Fibroblast of lung (primary cell): ENCODE data around the gene ACE. TPM values are rescaled to one million over a fixed set of nuclear protein-coding genes. Genes with fewer than 3 reads are reported as not detected.
A peak's percentile ranks its signal among the peaks of the same experiment; 100 is the strongest.

Source experiments
- DNase-seq, 2 donors: peaks; one replicate each; pipeline versions ENCODE4 v3.0.0 to v3.0.0-alpha.2; 2010; ENCODE audit warnings: low read depth in 2 of 2
- H2AFZ ChIP-seq: 2 replicates; pipeline ENCODE4 v1.5.1; 2012; ENCODE audit warnings: low read length, control low read depth, inconsistent platforms
- H3K27ac ChIP-seq: 2 replicates; pipeline ENCODE4 v1.5.1; 2011; ENCODE audit warnings: low read length, control low read depth; ENCODE audit not compliant: insufficient read depth
- H3K27me3 ChIP-seq: 2 replicates; pipeline ENCODE4 v1.5.1; 2011; ENCODE audit warnings: mild to moderate bottlenecking, low read length; ENCODE audit not compliant: control insufficient read depth, insufficient read depth
- H3K36me3 ChIP-seq: 2 replicates; pipeline ENCODE4 v1.5.1; 2011; ENCODE audit warnings: low read length; ENCODE audit not compliant: control insufficient read depth, insufficient read depth
- H3K4me1 ChIP-seq: 2 replicates; pipeline ENCODE4 v1.5.1; 2011; ENCODE audit warnings: low read length; ENCODE audit not compliant: control insufficient read depth, insufficient read depth; ENCODE audit errors: extremely low read depth
- H3K4me2 ChIP-seq: 2 replicates; pipeline ENCODE4 v1.5.1; 2011; ENCODE audit warnings: low read length, control low read depth; ENCODE audit not compliant: insufficient read depth; ENCODE audit errors: extremely low read depth
- H3K4me3 ChIP-seq, 4 experiments: fragments of 200-600 bp in 1 of 4; sonication (generic) in 1 of 4; replicated peaks in 1 of 4; 2 replicates each; pipeline ENCODE4 v1.5.1; 2011 to 2016; ENCODE audit warnings: low read length in 4 of 4, low read depth in 3 of 4, mild to moderate bottlenecking in 3 of 4, control low read depth in 2 of 4, inconsistent platforms in 1 of 4, mixed read lengths in 1 of 4; ENCODE audit not compliant: insufficient read depth in 1 of 4; ENCODE audit errors: control extremely low read depth in 1 of 4
- H3K79me2 ChIP-seq: 2 replicates; pipeline ENCODE4 v1.5.1; 2012; ENCODE audit warnings: mild to moderate bottlenecking, low read length, inconsistent platforms; ENCODE audit not compliant: control insufficient read depth, insufficient read depth
- H3K9ac ChIP-seq: 2 replicates; pipeline ENCODE4 v1.5.1; 2011; ENCODE audit warnings: mild to moderate bottlenecking, low read length, control low read depth; ENCODE audit not compliant: insufficient read depth
- H3K9me3 ChIP-seq: 2 replicates; pipeline ENCODE4 v1.5.1; 2012; ENCODE audit warnings: low read depth, low read length; ENCODE audit not compliant: control insufficient read depth, insufficient read depth
- H4K20me1 ChIP-seq: 2 replicates; pipeline ENCODE4 v1.5.1; 2011; ENCODE audit warnings: low read length; ENCODE audit not compliant: control insufficient read depth, insufficient read depth; ENCODE audit errors: extremely low read depth
- CTCF ChIP-seq, 2 donors: IDR thresholded peaks in 1 of 2; conservative IDR thresholded peaks in 1 of 2; 1 replicate in 1 of 2; 2 replicates in 1 of 2; pipeline ENCODE4 v1.5.1; 2011 to 2012; ENCODE audit warnings: low read length in 2 of 2, control low read depth in 1 of 2, inconsistent platforms in 1 of 2, low read depth in 1 of 2, mild to moderate bottlenecking in 1 of 2
- EZH2 ChIP-seq: IDR thresholded peaks from 2 replicates; pipeline ENCODE4 v1.5.1; 2012; ENCODE audit warnings: low read length, control low read depth, mild to moderate bottlenecking; ENCODE audit errors: missing control alignments
- polyA plus RNA-seq, 2 donors: library from polyadenylated mRNA; depleted of rRNA in 1 of 2; stranded (reverse) in 1 of 2; unstranded in 1 of 2; fragments of >200 nt; gene quantifications; 2 replicates each; pipeline ENCODE4 v1.2.1, GENCODE V29; 2011 to 2012; ENCODE audit warnings: missing spikeins in 1 of 2
- total RNA-seq: library from RNA; depleted of rRNA; stranded (reverse); fragments of >200 nt; gene quantifications from 2 replicates; pipeline ENCODE4 v1.2.1, GENCODE V29; 2014

Gene ACE
- total and polyA plus RNA-seq, 2 donors (not counting 1 experiment from before 2014, with no cell fraction given): 0.92 to 2.5 TPM

- peak; percentile 43 for TF ChIP-seq EZH2
- TF ChIP-seq CTCF (conservative IDR thresholded peaks at IDR 0.05 in 1 of 2, IDR thresholded peaks at IDR 0.05 in 1 of 2; ENCODE audit: low read depth in 1 of 2, low read length in 2 of 2): no peak
- peak overlapping the region in 2 of 4 experiments; percentile 23 to 51 for H3K4me3 ChIP-seq
- H4K20me1 ChIP-seq: no peaks in the 10 kb centered on the region
- H3K27ac ChIP-seq: no peak overlapping the region
- no peaks in the 10 kb centered on the region for H3K9me3 ChIP-seq
- no peak overlapping the region for H3K9ac ChIP-seq
- H3K36me3 ChIP-seq: no peaks in the 10 kb centered on the region
- H2AFZ ChIP-seq: no peak overlapping the region
- H3K4me1 ChIP-seq: peaks cover 7% of the 10 kb centered on the region
- no peak overlapping the region for H3K4me2 ChIP-seq
- H3K79me2 ChIP-seq: no peaks in the 10 kb centered on the region
- DNase-seq: peak in 1 of 2 donors; percentile 22
- peaks cover 7% of the 10 kb centered on the region for H3K27me3 ChIP-seq
Measured at GRCh38 chr17:63476459-63476853, 405 bp upstream of the ACE start.

- Histone ChIP-seq H4K20me1 (no peaks in the 10 kb centered on the region), H3K27me3 (peaks cover 7% of the 10 kb centered on the region), H3K27ac (no peak overlapping the region), H3K9ac (no peak overlapping the region), H3K4me1 (peaks cover 7% of the 10 kb centered on the region), H2AFZ (peak overlapping the region; percentile 38), H3K9me3 (no peaks in the 10 kb centered on the region), H3K79me2 (no peaks in the 10 kb centered on the region), H3K4me3 (peak overlapping the region; percentile 4 to 51 (median 22)), H3K4me2 (peak overlapping the region; percentile 68), H3K36me3 (no peaks in the 10 kb centered on the region)
- no peak for DNase-seq
- TF ChIP-seq CTCF (conservative IDR thresholded peaks at IDR 0.05 in 1 of 2, IDR thresholded peaks at IDR 0.05 in 1 of 2; ENCODE audit: low read depth in 1 of 2, low read length in 2 of 2) (no peak), EZH2 (no peak)
Measured at GRCh38 chr17:63477480-63478440, 899 bp downstream of the ACE start.

GRCh38 chr17:63478814-63479494 lies 2.1 kb downstream of the ACE start:
- Histone ChIP-seq H3K4me2 (peak overlapping the region; percentile 59), H3K9ac (no peak overlapping the region), H3K4me3 (no peak overlapping the region), H3K4me1 (peaks cover 7% of the 10 kb centered on the region), H3K27me3 (peaks cover 7% of the 10 kb centered on the region), H2AFZ (peak overlapping the region; percentile 33), H3K36me3 (no peaks in the 10 kb centered on the region), H3K9me3 (no peaks in the 10 kb centered on the region), H3K79me2 (no peaks in the 10 kb centered on the region), H4K20me1 (no peaks in the 10 kb centered on the region), H3K27ac (no peak overlapping the region)
- peak; percentile 89 to 92 for DNase-seq
- TF ChIP-seq EZH2 (no peak), CTCF (conservative IDR thresholded peaks at IDR 0.05 in 1 of 2, IDR thresholded peaks at IDR 0.05 in 1 of 2; ENCODE audit: low read depth in 1 of 2, low read length in 2 of 2) (peak; percentile 73 to 91)
